GM19397 (cell line): Measurements from ENCODE around the gene ZNF821.
"Not testable (repeated sequence)": the region's sequence is repeated elsewhere in the genome, so short reads cannot be mapped to it uniquely, and the experiment has no call there.

Source experiments
- ATAC-seq: cut with Tn5 transposase; IDR thresholded peaks from one replicate; pipeline ENCODE4 v1.9.1; 2021; ENCODE audit warnings: mild to moderate bottlenecking, moderate library complexity; ENCODE audit not compliant: unreplicated experiment

ZNF821 gene

GRCh38 chr16:71902656-71903365, 18.8 kb upstream of the ZNF821 start:
- no peak for ATAC-seq

- ATAC-seq = no peak
Observed at GRCh38 chr16:71899171-71899570, 15.2 kb upstream of the ZNF821 start.

- ATAC-seq = no peak
Observed at GRCh38 chr16:71896764-71897368, 12.9 kb upstream of the ZNF821 start.

- ATAC-seq = peak; percentile 28
Observed at GRCh38 chr16:71895679-71896365, 11.8 kb upstream of the ZNF821 start.

DNA sequence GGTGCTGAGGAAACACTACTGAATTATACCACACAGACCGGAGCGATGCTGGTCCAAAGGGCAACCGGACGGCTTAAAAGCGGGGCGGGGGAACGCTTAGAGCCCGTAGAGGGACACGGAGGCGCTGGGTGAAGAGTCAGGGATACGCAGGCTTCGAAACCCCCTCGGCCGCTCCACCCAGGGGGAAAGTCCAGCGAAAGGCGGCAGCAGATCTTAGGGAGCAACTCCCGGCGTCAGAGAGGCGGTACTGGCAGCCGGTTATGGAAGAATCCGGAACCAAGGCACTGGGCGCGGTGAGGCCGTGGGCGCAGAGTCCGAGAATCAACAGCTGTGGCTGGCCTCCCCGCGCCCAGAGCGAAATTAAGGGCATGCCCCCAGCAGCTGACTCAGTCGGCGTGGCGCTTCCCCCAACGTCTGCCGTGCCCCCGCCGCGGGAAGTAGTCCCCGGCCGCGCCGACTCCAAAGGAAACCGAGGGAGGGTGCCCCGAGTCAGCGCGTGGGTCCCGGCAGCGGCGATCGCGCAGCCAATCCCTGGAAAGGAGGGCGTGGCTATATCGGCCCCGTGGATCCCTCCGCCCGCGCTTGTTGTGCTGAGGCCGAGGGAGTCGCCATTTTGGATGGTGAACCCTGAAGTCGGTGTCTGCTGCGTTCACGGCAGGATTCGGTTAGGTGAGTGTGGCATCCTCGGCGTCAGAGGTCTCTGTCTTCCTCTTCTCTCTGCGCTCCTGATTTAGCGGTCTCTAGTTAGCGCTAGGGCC, 11.1 kb upstream of the ZNF821 start, which contains the start of gene IST1:
TSS of gene IST1 (plus strand) at position 611 of the 758 bp plus-strand sequence. CDS start 20,110 bp downstream, outside the sequence.
- ATAC-seq = peak; percentile 83

DNA sequence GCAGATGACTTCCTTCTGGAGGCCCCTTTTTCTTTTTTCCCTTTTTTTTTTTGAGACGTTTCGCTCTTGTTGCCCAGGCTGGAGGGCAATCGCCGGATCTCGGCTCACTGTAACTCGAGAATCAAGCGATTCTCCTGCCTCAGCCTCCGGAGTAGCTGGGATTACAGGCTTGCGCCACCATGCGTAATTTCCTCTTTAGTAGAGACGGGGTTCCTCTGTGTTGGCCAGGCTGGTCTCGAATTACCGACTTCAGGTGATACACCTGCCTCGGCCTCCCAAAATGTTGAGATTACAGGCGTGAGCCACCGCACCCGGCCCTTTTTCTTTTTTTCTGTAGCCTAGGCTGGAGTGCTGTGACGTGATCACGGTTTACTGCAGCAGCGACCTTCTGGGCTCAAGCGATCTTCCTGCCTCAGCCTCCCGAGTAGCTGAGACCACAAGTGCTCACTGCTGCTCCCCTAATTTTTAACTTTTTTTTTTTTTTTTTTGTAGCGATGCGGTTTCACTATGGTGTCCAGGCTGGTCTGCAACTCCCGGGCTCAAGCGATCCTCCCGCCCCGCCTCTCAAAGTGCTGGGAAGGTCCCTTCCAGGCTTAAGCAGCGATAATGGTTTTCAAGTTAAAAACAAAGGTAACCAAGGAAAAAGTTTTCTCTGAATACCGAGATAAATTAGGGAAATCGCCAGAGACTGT, 10.4 kb upstream of the ZNF821 start:
- no peak for ATAC-seq

DNA sequence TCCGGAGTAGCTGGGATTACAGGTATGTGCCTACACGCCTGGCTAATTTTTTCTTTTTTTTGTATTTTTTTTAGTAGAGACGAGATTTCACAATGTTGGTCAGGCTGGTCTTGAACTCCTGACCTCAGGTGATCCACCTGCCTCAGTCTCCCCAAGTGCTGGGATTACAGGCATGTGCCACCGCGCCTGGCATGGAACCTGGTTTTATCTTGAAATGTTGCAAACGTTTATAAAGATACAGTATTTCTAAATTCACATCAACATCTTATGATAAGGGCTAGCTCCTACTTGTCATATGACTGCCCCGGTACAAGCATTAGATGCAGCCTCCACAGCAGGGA, 9.9 kb upstream of the ZNF821 start:
- no peak for ATAC-seq

- ATAC-seq = no peak
Observed at GRCh38 chr16:71889147-71889546, 5.2 kb upstream of the ZNF821 start.

DNA sequence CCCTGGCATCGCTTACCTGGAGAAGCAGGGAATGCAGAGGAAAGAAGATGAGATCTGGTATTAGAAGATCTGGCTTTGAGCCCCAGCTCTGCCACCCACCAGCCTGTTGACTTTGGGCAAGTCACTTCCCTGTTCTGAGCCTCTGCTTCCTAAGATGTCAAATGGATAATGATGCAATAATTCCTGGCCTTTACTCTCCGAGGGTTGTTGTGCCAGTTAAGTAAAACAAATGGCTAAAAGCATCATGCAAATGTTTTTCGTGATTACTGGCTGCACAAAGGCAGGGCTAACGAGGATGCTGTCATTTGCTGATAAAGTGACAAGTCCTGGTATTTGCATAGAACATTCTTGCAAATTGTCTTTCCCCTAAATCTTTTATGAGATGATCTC, 1.3 kb upstream of the ZNF821 start:
- ATAC-seq = no peak

DNA sequence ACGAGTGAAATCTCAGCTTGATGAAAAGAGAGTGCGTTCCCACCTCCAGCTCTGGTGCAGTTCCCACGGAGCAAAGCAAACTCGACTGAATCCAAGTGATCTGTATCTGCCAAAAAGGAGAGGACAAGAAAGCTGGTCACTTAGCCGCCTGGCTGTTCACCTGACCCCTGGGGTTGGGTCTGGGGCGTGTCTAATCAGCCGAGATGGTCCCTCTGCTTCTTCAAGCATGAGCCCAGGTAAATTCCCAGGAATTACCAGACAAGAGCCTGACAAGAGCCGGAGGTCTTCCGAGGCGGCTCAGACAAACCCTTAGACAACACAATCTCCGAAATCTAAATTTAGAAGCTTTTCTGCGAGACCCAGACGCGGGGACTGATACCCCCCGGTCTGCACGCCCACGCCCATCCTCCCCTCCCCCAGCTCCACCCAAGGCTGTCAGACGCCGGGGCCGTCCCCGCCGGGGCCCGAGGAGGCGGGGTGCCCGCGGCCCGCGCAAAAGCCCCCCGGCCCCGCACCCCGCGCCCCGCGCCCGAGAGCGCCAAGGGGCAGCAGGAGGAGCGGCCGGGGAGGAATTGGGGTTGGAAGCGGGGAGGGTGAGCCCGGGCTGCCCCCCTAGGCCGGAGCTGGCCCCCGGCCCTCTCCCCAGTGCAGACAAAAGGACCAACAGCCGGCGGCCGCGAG, 674 bp downstream of the ZNF821 start:
- ATAC-seq = peak; percentile 51

GRCh38 chr16:71882505-71883167, 1.3 kb downstream of the ZNF821 start:
- ATAC-seq = peak; percentile 2

GRCh38 chr16:71880176-71880575, 3.8 kb downstream of the ZNF821 start:
- no peak for ATAC-seq

- no peak for ATAC-seq
Observed at GRCh38 chr16:71878911-71879310, 5.1 kb downstream of the ZNF821 start.

DNA sequence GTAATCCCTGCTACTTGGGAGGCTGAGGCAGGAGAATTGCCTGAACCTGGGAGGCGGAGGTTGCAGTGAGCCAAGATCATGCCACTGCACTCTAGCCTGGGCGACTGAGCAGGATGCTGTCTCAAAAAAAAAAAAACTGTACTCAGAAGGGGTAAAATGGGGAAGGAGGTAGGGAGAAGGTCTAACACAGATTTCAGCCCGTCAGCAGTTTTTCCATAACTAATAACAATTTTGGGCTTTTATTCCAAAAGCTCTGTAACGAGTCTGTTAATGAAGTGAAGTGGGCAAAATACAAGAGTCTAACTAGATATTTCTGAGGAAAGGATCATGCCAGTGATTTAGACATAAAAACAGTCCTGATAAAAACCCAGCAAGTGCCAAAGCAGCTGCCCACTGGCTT, 10.8 kb downstream of the ZNF821 start:
- no peak for ATAC-seq

- no peak for ATAC-seq
Observed at GRCh38 chr16:71870818-71871217, 13.2 kb downstream of the ZNF821 start.

- no peak for ATAC-seq
Observed at GRCh38 chr16:71869089-71869488, 14.9 kb downstream of the ZNF821 start.

DNA sequence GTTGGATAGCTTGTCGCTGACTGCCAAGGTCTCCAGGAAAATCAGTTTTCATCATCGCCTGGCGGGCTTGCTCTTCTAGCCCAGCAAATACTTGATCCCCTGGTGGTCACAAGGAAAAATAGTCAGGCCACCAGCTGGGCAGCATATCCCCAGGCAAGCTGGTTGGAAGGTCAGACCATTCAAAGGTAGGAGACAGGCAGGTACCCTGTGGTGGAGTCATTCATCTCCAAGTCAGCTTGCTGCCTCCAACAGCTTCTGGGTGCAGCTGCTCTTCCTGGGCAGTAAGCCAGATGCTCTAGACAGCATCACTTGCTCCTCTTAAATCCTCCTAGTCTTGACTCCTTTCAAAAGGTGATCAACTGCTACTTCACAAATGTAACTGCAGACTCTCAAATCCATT, 16.0 kb downstream of the ZNF821 start:
- ATAC-seq = no peak

- not testable (repeated sequence) for ATAC-seq
Observed at GRCh38 chr16:71867175-71867574, 16.8 kb downstream of the ZNF821 start.

- ATAC-seq = no peak
Observed at GRCh38 chr16:71865173-71865863, 18.7 kb downstream of the ZNF821 start.
